SU-DHL-6 (cell line): ENCODE data around the gene ST7.
"Not testable (repeated sequence)": the region's sequence is repeated elsewhere in the genome, so short reads cannot be mapped to it uniquely, and the experiment has no call there.

Experiments
- H2AFZ ChIP-seq: fragments of 200-600 bp; sonication (generic); 2 replicates; pipeline ENCODE4 v1.6.1; 2014; ENCODE audit warnings: low read depth, mild to moderate bottlenecking, moderate library complexity, mixed read lengths, antibody characterized with exemption, low read length; ENCODE audit not compliant: severe bottlenecking
- H3F3A ChIP-seq: fragments of 200-600 bp; shearing (Covaris generic); 2 replicates; pipeline ENCODE4 v1.6.0; 2016; ENCODE audit warnings: antibody characterized with exemption, mild to moderate bottlenecking; ENCODE audit not compliant: insufficient read depth
- H3K27ac ChIP-seq: fragments of 200-600 bp; sonication (generic); 2 replicates; pipeline ENCODE4 v1.5.1; 2016; ENCODE audit warnings: low read depth, mild to moderate bottlenecking, low read length, moderate library complexity, mixed read lengths
- H3K27me3 ChIP-seq: fragments of 200-600 bp; sonication (generic), shearing (Covaris generic); 2 replicates; pipeline ENCODE4 v1.6.0; 2014; ENCODE audit warnings: mild to moderate bottlenecking, low read length
- H3K36me3 ChIP-seq: fragments of 200-600 bp; sonication (generic); 2 replicates; pipeline ENCODE4 v1.6.1; 2014; ENCODE audit warnings: mild to moderate bottlenecking, low read length, mixed read lengths
- H3K4me2 ChIP-seq: fragments of 300-600, 200-600 bp; shearing (Covaris generic), sonication (generic); 2 replicates; pipeline ENCODE4 v1.6.0; 2014; ENCODE audit warnings: low read length, low read depth, mild to moderate bottlenecking; ENCODE audit not compliant: poor library complexity, severe bottlenecking
- H3K4me3 ChIP-seq: fragments of 200-600 bp; sonication (generic); 2 replicates; pipeline ENCODE4 v1.5.1; 2014; ENCODE audit warnings: antibody characterized with exemption, low read length, mild to moderate bottlenecking, mixed read lengths; ENCODE audit not compliant: insufficient read depth, poor library complexity, severe bottlenecking
- H3K79me2 ChIP-seq: fragments of 200-600 bp; sonication (generic); 2 replicates; pipeline ENCODE4 v1.6.1; 2014; ENCODE audit warnings: mild to moderate bottlenecking, low read length, moderate library complexity; ENCODE audit not compliant: insufficient read depth
- H3K9ac ChIP-seq: fragments of 200-600 bp; sonication (generic); 2 replicates; pipeline ENCODE4 v1.7.0; 2014; ENCODE audit warnings: mild to moderate bottlenecking, low read length
- H3K9me2 ChIP-seq: fragments of 200-600 bp; sonication (generic); replicated peaks from 2 replicates; pipeline ENCODE4 v1.6.1; 2014; ENCODE audit warnings: low read length; ENCODE audit not compliant: insufficient read depth
- H3K9me3 ChIP-seq: fragments of 200-600 bp; sonication (generic); 2 replicates; pipeline ENCODE4 v1.6.1; 2014; ENCODE audit warnings: low read length, mixed read lengths; ENCODE audit not compliant: insufficient read depth
- H4K20me1 ChIP-seq: fragments of 200-600 bp; sonication (generic); 2 replicates; pipeline ENCODE4 v1.6.1; 2014; ENCODE audit warnings: low read depth, mild to moderate bottlenecking, antibody characterized with exemption, low read length, moderate library complexity, mixed read lengths
- EZH2phosphoT487 ChIP-seq: fragments of 200-600 bp; sonication (generic), shearing (Covaris generic); conservative IDR thresholded peaks from 2 replicates; pipeline ENCODE4 v1.6.1; 2018; ENCODE audit warnings: mild to moderate bottlenecking, antibody characterized with exemption, low read length, moderate library complexity, mixed read lengths
- TF ChIP-seq, protein P1 (sequence below): fragments of 200-600 bp; sonication (generic); IDR thresholded peaks from one replicate; pipeline ENCODE4 v1.5.1; 2017; ENCODE audit warnings: antibody characterized with exemption, mild to moderate bottlenecking, low read length, moderate library complexity; ENCODE audit not compliant: insufficient read depth, poor library complexity, severe bottlenecking

Gene ST7

DNA sequence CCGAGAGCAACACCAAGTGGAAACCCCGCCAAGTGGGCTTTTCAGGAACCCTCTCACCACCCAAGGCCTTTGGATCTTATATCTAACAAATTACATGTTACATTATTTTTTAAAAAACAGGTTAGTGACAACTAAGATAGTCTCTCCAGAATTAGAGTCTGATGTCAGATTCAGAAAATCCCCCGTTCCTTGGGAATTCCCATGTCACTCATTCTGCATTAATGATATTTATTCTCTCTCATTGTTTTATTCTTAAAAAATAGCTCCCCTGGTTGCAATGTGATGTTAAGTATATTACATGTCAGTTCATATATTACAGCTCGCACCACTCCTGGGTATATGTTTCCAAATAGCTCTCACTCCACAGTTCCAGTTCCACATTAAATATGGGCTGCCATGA lies 287.8 kb downstream of the ST7 start:
- no peak overlapping the region for H3K9ac ChIP-seq
- no peaks in the 10 kb centered on the region for H3K27me3 ChIP-seq
- no peak overlapping the region for H3K4me2 ChIP-seq
- no peak for TF ChIP-seq EZH2phosphoT487
- TF ChIP-seq, protein P1, sequence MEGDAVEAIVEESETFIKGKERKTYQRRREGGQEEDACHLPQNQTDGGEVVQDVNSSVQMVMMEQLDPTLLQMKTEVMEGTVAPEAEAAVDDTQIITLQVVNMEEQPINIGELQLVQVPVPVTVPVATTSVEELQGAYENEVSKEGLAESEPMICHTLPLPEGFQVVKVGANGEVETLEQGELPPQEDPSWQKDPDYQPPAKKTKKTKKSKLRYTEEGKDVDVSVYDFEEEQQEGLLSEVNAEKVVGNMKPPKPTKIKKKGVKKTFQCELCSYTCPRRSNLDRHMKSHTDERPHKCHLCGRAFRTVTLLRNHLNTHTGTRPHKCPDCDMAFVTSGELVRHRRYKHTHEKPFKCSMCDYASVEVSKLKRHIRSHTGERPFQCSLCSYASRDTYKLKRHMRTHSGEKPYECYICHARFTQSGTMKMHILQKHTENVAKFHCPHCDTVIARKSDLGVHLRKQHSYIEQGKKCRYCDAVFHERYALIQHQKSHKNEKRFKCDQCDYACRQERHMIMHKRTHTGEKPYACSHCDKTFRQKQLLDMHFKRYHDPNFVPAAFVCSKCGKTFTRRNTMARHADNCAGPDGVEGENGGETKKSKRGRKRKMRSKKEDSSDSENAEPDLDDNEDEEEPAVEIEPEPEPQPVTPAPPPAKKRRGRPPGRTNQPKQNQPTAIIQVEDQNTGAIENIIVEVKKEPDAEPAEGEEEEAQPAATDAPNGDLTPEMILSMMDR: no peak
- H3K27ac ChIP-seq: no peak overlapping the region
- no peak overlapping the region for H2AFZ ChIP-seq
- H3F3A ChIP-seq: no peaks in the 10 kb centered on the region
- no peaks in the 10 kb centered on the region for H3K36me3 ChIP-seq
- no peaks in the 10 kb centered on the region for H4K20me1 ChIP-seq
- H3K79me2 ChIP-seq: no peaks in the 10 kb centered on the region
- H3K9me2 ChIP-seq: no peaks in the 10 kb centered on the region
- H3K9me3 ChIP-seq: no peaks in the 10 kb centered on the region
- H3K4me3 ChIP-seq: no peak overlapping the region

DNA sequence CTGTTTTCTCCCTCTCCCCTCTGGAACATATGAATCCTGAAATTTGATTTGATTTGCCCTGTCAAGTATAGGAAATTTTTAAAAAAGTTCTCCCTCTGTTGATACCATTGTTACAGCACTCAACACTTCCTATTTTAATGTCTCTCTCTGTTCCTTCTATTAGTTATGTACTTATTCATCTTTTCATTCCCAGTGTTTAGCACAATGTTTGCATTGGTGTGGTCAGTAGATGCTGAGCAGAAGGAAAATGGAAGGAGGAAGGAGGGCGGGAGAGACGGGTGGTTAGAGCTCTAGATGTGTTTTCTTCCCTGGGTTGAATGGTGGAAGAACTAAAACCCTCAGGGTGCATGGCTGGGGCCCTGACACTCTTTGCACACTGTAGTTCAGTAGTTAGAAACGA lies 290.1 kb downstream of the ST7 start:
- Histone ChIP-seq H3F3A (no peaks in the 10 kb centered on the region), H2AFZ (no peak overlapping the region), H4K20me1 (no peaks in the 10 kb centered on the region), H3K27ac (no peak overlapping the region), H3K9ac (no peak overlapping the region), H3K36me3 (no peaks in the 10 kb centered on the region), H3K9me3 (no peaks in the 10 kb centered on the region), H3K4me3 (no peak overlapping the region), H3K27me3 (no peaks in the 10 kb centered on the region), H3K4me2 (no peak overlapping the region), H3K79me2 (no peaks in the 10 kb centered on the region), H3K9me2 (no peaks in the 10 kb centered on the region)
- TF ChIP-seq EZH2phosphoT487: no peak
- TF ChIP-seq, protein P1: no peak

DNA sequence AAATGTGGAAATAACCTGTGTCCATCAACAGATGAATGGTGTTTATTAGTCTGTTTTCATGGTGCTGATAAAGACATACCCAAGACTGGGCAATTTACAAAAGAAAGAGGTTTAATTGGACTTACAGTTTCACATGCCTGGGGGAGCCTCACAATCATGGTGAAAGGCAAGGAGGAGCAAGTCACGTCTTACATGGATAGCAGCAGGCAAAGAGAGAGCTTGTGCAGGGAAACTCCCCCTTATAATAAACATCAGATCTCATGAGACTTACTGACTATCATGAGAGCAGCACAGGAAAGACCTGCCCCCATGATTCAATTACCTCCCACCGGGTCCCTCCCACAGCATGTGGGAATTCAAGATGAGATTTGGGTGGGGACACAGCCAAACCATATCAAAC lies 292.4 kb downstream of the ST7 start:
- not testable (repeated sequence) for H3K9me2 ChIP-seq, H3K36me3 ChIP-seq, H3K9ac ChIP-seq, H3K4me2 ChIP-seq, H3K27ac ChIP-seq, H3K27me3 ChIP-seq, H4K20me1 ChIP-seq, H3K9me3 ChIP-seq, H3K79me2 ChIP-seq, H3F3A ChIP-seq, H3K4me3 ChIP-seq, H2AFZ ChIP-seq

DNA sequence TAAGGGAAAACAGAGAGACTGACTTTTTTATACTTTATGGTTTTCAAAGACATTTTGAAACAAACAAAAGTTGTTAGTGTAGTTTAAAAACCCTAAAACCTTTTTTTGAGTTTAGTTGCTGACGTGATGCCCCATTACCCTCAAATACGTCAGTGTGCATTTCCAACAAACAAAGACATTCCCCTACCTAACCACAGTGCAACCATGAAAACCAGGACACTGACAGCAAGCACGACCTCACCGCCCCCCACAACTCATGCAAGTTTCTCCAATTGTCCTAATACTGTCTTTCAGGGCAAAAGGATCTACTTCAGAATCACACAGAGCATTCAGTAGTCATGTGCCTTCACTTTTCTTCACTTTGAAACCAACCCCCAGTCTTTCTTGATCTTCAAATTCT lies 294.5 kb downstream of the ST7 start:
- Histone ChIP-seq H3K4me3 (no peak overlapping the region), H3K27me3 (no peaks in the 10 kb centered on the region), H2AFZ (no peak overlapping the region), H3K9ac (no peak overlapping the region), H3K36me3 (no peaks in the 10 kb centered on the region), H3K9me2 (no peaks in the 10 kb centered on the region), H3K79me2 (no peaks in the 10 kb centered on the region), H3K4me2 (no peak overlapping the region), H3F3A (no peaks in the 10 kb centered on the region), H4K20me1 (no peaks in the 10 kb centered on the region), H3K27ac (no peak overlapping the region), H3K9me3 (no peaks in the 10 kb centered on the region)
- no peak for TF ChIP-seq EZH2phosphoT487
- TF ChIP-seq, protein P1: no peak
